HCT116 (cell line): ENCODE data around the gene DUSP18. TPM values are rescaled to one million over a fixed set of nuclear protein-coding genes. Genes with fewer than 3 reads are reported as not detected.

ENCODE experiments used
- ATAC-seq: fragments of 200-7000 bp; cut with Tn5 transposase; 2 replicates; pipeline ENCODE4 v1.9.1; 2020; ENCODE audit warnings: mild to moderate bottlenecking, moderate library complexity
- BruUV-seq: library from RNA; stranded (reverse); fragments of 400-500 nt; replicated peaks from 2 replicates; lab custom pipeline; 2021; lab: Mats Ljungman, UMichigan
- CTCF ChIA-PET: fragments of 300-600 bp; sonication (Branson Sonifier 250); formaldehyde crosslinking; loops from one replicate; lab custom pipeline; 2021; ENCODE audit warnings: antibody characterized with exemption; lab: Charles Lee
- POLR2A ChIA-PET: fragments of 300-600, 350-600 bp; sonication (Branson Sonifier 250); formaldehyde crosslinking; loops from one replicate; lab custom pipeline; 2021; ENCODE audit warnings: antibody characterized with exemption; lab: Charles Lee
- RAD21 ChIA-PET, 2 experiments: fragments of 300-600 bp; sonication (Branson Sonifier 250); formaldehyde crosslinking; loops; one replicate each; lab custom pipeline; 2023; ENCODE audit warnings: low total read pairs in 2 of 2; ENCODE audit not compliant: uncharacterized antibody in 2 of 2, unreplicated experiment in 2 of 2, low non-redundant PET in 1 of 2; lab: Charles Lee
- DNase-seq: peaks from one replicate; pipeline ENCODE4 v3.0.0-alpha.2; 2010; ENCODE audit warnings: low read depth, low spot score
- H2AFZ ChIP-seq: fragments of 200-600 bp; shearing (Covaris generic), sonication (generic); 2 replicates; pipeline ENCODE4 v1.6.1; 2017; ENCODE audit warnings: low read depth, mixed run types, mixed read lengths, antibody characterized with exemption, low read length; ENCODE audit not compliant: poor library complexity, severe bottlenecking
- H3K27ac ChIP-seq: 2 replicates; pipeline ENCODE4 v1.5.1; 2012; ENCODE audit warnings: low read depth, low read length
- H3K27me3 ChIP-seq: fragments of 200-600 bp; sonication (generic); 2 replicates; pipeline ENCODE4 v1.6.1; 2016; ENCODE audit warnings: mixed run types, low read length, mixed read lengths; ENCODE audit not compliant: insufficient read depth
- H3K36me3 ChIP-seq, 2 experiments: fragments of 200-500 bp in 1 of 2; fragments of 200-600 bp in 1 of 2; sonication (Bioruptor generic) in 1 of 2; sonication (generic) in 1 of 2; 2 replicates each; pipeline versions ENCODE4 v1.5.1 to v1.6.1; 2014 to 2016; ENCODE audit warnings: low read length in 2 of 2, inconsistent platforms in 1 of 2, mixed read lengths in 1 of 2, mixed run types in 1 of 2; ENCODE audit not compliant: insufficient read depth in 2 of 2, control insufficient read depth in 1 of 2
- H3K4me1 ChIP-seq, 2 experiments: fragments of 200-600 bp in 1 of 2; sonication (generic) in 1 of 2; 2 replicates each; pipeline versions ENCODE4 v1.5.1 to v1.6.1; 2012 to 2017; ENCODE audit warnings: low read length in 2 of 2, inconsistent platforms in 1 of 2, mild to moderate bottlenecking in 1 of 2, mixed read lengths in 1 of 2, mixed run types in 1 of 2, moderate library complexity in 1 of 2; ENCODE audit not compliant: insufficient read depth in 2 of 2, control insufficient read depth in 1 of 2
- H3K4me2 ChIP-seq: fragments of 200-600 bp; sonication (generic); 2 replicates; pipeline ENCODE4 v1.6.1; 2017; ENCODE audit warnings: mixed run types, low read length, mixed read lengths
- H3K4me3 ChIP-seq, 2 experiments: fragments of 200-600 bp in 1 of 2; sonication (generic) in 1 of 2; replicated peaks in 1 of 2; 2 replicates each; pipeline ENCODE4 v1.5.1; 2011 to 2016; ENCODE audit warnings: low read length in 2 of 2, control low read depth in 1 of 2, low read depth in 1 of 2, mild to moderate bottlenecking in 1 of 2, mixed read lengths in 1 of 2, mixed run types in 1 of 2
- H3K79me2 ChIP-seq: fragments of 200-600 bp; sonication (generic); 2 replicates; pipeline ENCODE4 v1.6.1; 2017; ENCODE audit warnings: mild to moderate bottlenecking, mixed run types, low read length, moderate library complexity, mixed read lengths; ENCODE audit not compliant: insufficient read depth
- H3K9ac ChIP-seq: fragments of 200-600 bp; sonication (generic); 2 replicates; pipeline ENCODE4 v1.6.1; 2016; ENCODE audit warnings: low read length, mixed read lengths
- H3K9me2 ChIP-seq: fragments of 200-600 bp; sonication (generic), shearing (Covaris generic); 2 replicates; pipeline ENCODE4 v1.6.1; 2017; ENCODE audit warnings: mixed run types, mild to moderate bottlenecking, moderate library complexity; ENCODE audit not compliant: insufficient read depth
- H3K9me3 ChIP-seq, 2 experiments: fragments of 200-500 bp in 1 of 2; fragments of 200-600 bp in 1 of 2; sonication (Bioruptor generic) in 1 of 2; sonication (generic) in 1 of 2; 2 replicates each; pipeline ENCODE4 v1.6.1; 2014 to 2017; ENCODE audit warnings: low read length in 2 of 2, mixed read lengths in 2 of 2, inconsistent platforms in 1 of 2, low read depth in 1 of 2, mild to moderate bottlenecking in 1 of 2, mixed run types in 1 of 2, moderate library complexity in 1 of 2; ENCODE audit not compliant: control insufficient read depth in 1 of 2, insufficient read depth in 1 of 2
- H4K20me1 ChIP-seq: fragments of 200-600 bp; sonication (generic), shearing (Covaris generic); 2 replicates; pipeline ENCODE4 v1.6.1; 2017; ENCODE audit warnings: mixed run types, mild to moderate bottlenecking, moderate library complexity; ENCODE audit not compliant: insufficient read depth
- ATF3 ChIP-seq: IDR thresholded peaks from 2 replicates; pipeline ENCODE4 v1.6.1; 2012
- CBX3 ChIP-seq: IDR thresholded peaks from 2 replicates; pipeline ENCODE4 v1.6.1; 2012; ENCODE audit warnings: low read depth
- CEBPB ChIP-seq: IDR thresholded peaks from 2 replicates; pipeline ENCODE4 v1.6.1; 2012; ENCODE audit warnings: low read depth
- CTCF ChIP-seq, 3 experiments: fragments of 200-600 bp in 1 of 3; sonication (generic) in 1 of 3; IDR thresholded peaks in 2 of 3; conservative IDR thresholded peaks in 1 of 3; 2 replicates each; pipeline ENCODE4 v1.5.1; 2012 to 2017; ENCODE audit warnings: low read depth in 2 of 3, low read length in 2 of 3, antibody characterized with exemption in 1 of 3, borderline replicate concordance in 1 of 3, control low read depth in 1 of 3, mild to moderate bottlenecking in 1 of 3, mixed read lengths in 1 of 3, mixed run types in 1 of 3, moderate library complexity in 1 of 3; ENCODE audit not compliant: insufficient read depth in 1 of 3
- ELF1 ChIP-seq: IDR thresholded peaks from 2 replicates; pipeline ENCODE4 v1.6.1; 2012; ENCODE audit warnings: low read depth, borderline replicate concordance
- EZH2phosphoT487 ChIP-seq: fragments of 200-600 bp; IDR thresholded peaks from 2 replicates; pipeline ENCODE4 v1.6.1; 2018; ENCODE audit warnings: antibody characterized with exemption, borderline replicate concordance
- FOSL1 ChIP-seq: IDR thresholded peaks from 2 replicates; pipeline ENCODE4 v1.6.1; 2012; ENCODE audit warnings: low read depth
- JUND ChIP-seq: IDR thresholded peaks from 2 replicates; pipeline ENCODE4 v1.6.1; 2012
- MAX ChIP-seq: IDR thresholded peaks from 2 replicates; pipeline ENCODE4 v1.6.1; 2012
- POLR2A ChIP-seq: IDR thresholded peaks from 2 replicates; pipeline ENCODE4 v1.7.0; 2011; ENCODE audit warnings: borderline replicate concordance; ENCODE audit not compliant: insufficient read depth, insufficient read length; ENCODE audit errors: extremely low read depth
- POLR2AphosphoS5 ChIP-seq: IDR thresholded peaks from 2 replicates; pipeline ENCODE4 v1.6.1; 2011; ENCODE audit warnings: mild to moderate bottlenecking, low read depth, low read length, moderate library complexity
- RAD21 ChIP-seq: IDR thresholded peaks from 2 replicates; pipeline ENCODE4 v1.6.1; 2012; ENCODE audit warnings: low read depth, mild to moderate bottlenecking
- REST ChIP-seq: IDR thresholded peaks from 2 replicates; pipeline ENCODE4 v1.6.1; 2012; ENCODE audit warnings: low read depth
- SRF ChIP-seq: IDR thresholded peaks from 2 replicates; pipeline ENCODE4 v1.6.1; 2012; ENCODE audit warnings: low read depth
- TCF7L2 ChIP-seq: IDR thresholded peaks from 2 replicates; pipeline ENCODE4 v1.7.0; 2011; ENCODE audit warnings: borderline replicate concordance, inconsistent platforms; ENCODE audit not compliant: insufficient read depth, insufficient read length; ENCODE audit errors: extremely low read depth
- ZNF274 ChIP-seq: fragments of 200-500 bp; sonication (Bioruptor generic); IDR thresholded peaks from 2 replicates; pipeline ENCODE4 v1.6.1; 2014; ENCODE audit warnings: mild to moderate bottlenecking, low read depth, low read length, inconsistent platforms
- intact Hi-C: fragments of 100-400 bp; cut with micrococcal nuclease; formaldehyde crosslinking; loops from 2 replicates; pipeline ENCODE4 v1.10.0; 2022
- total RNA-seq: library from RNA; stranded (reverse); gene quantifications from one replicate; pipeline ENCODE4 v1.2.1, GENCODE V29; 2021; ENCODE audit not compliant: unreplicated experiment

DUSP18 gene
- total RNA-seq, 1 experiment from 2014 or later: 9.7 TPM

GRCh38 chr22:30614879-30615278 lies 52.8 kb downstream of the DUSP18 start:
- Histone ChIP-seq H3K27ac (no peak overlapping the region), H3K79me2 (no peaks in the 10 kb centered on the region), H3K4me2 (no peak overlapping the region), H3K9me2 (no peaks in the 10 kb centered on the region), H3K4me1 (peaks cover 0 to 2% of the 10 kb centered on the region in 2 experiments; a peak in 1 of 4 replicates), H3K27me3 (no peaks in the 10 kb centered on the region), H2AFZ (no peak overlapping the region), H4K20me1 (no peaks in the 10 kb centered on the region), H3K4me3 (no peak overlapping the region), H3K9me3 (no peaks in the 10 kb centered on the region), H3K9ac (no peak overlapping the region), H3K36me3 (no peaks in the 10 kb centered on the region)
- POLR2A ChIA-PET: no interaction called here
- ATAC-seq: no peak
- no peak for TF ChIP-seq POLR2A
- TF ChIP-seq ATF3: no peak
- no peak for TF ChIP-seq CEBPB
- no peak for TF ChIP-seq MAX
- no peak for TF ChIP-seq JUND
- no peak for TF ChIP-seq RAD21
- no peak for TF ChIP-seq CBX3
- TF ChIP-seq POLR2AphosphoS5: no peak
- no peak for TF ChIP-seq FOSL1
- TF ChIP-seq EZH2phosphoT487: no peak
- TF ChIP-seq TCF7L2: no peak
- TF ChIP-seq SRF: no peak
- no peak for TF ChIP-seq ELF1
- no peak for TF ChIP-seq REST
- TF ChIP-seq ZNF274: no peak
- no peak for TF ChIP-seq CTCF (IDR thresholded peaks at IDR 0.05 in 2 of 3, conservative IDR thresholded peaks at IDR 0.05 in 1 of 3; ENCODE audit: borderline replicate concordance in 1 of 3, insufficient read depth in 1 of 3, low read depth in 2 of 3, low read length in 2 of 3)
- no TSS peak for BruUV-seq
- intact Hi-C loops: no loop called here
- RAD21 ChIA-PET: no interaction called here
- DNase-seq: no peak
- CTCF ChIA-PET: interaction anchor here (0.8 to 1.6 kb wide), 2 partner anchors 8 to 20 kb away, joined by 3 to 5 read pairs; no protein-coding TSS in a partner anchor
